Right lobe of liver (tissue), 4 donors: ENCODE measurements around the gene MT4.

ENCODE experiments used
- POLR2A ChIP-seq: fragments of 450-650 bp; IDR thresholded peaks from one replicate; pipeline ENCODE4 v1.6.1; 2017; ENCODE audit warnings: antibody characterized with exemption, mild to moderate bottlenecking
- TF ChIP-seq, protein P1 (sequence below), 4 donors: fragments of 200-600 bp in 3 of 4; fragments of 450-650 bp in 1 of 4; IDR thresholded peaks; one replicate each; pipeline versions ENCODE4 v1.5.1 to v1.8.0; 2016 to 2022; ENCODE audit warnings: antibody characterized with exemption in 4 of 4, mild to moderate bottlenecking in 2 of 4
- donor health status: DM: no; HTN: no; CAD: no.
- donor health status: DM: no; HTN: no; CAD: no.
- donor health status: DM: no; HTN: yes; CAD: no.

DNA sequence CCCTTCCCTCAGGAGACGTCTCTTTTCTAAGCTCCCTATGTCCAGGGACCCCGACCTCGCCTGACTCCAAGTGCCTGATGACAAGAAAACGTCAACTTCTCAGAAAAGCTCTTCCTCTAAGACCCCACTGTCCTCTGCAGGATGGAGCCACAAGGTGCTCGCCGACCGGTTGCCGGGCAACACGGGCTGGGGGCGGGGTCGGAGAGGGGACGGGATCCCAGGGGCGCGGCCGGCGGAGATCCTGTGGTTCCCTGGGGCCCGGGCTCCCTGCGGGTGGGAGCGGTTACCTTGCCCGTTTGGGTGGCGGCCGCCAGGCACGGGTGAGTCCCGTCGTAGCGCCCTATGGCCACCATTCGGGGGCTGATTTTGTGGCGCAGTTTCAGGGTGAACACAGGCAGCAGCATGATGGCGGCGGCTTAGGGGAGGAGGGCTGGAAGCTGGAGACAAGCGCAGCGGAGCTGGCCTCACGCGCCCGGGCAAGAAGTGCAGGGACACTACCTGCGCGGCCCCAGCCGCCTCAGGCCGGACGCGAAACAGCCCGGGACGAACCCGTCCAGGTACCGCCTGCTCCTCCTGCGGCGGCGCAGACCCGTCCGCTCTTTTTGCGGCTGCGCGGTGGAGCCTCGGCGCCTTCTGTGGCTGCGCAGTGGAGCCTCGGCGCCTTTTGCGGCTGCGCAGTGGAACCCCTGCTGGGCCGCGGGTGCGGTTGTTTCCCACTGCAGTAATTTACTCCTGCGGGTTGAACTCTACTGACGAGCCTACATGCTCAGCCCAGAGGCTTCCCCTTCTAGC is 45.2 kb upstream of the MT4 start, which contains the start of gene BBS2:
- TF ChIP-seq, protein P1, sequence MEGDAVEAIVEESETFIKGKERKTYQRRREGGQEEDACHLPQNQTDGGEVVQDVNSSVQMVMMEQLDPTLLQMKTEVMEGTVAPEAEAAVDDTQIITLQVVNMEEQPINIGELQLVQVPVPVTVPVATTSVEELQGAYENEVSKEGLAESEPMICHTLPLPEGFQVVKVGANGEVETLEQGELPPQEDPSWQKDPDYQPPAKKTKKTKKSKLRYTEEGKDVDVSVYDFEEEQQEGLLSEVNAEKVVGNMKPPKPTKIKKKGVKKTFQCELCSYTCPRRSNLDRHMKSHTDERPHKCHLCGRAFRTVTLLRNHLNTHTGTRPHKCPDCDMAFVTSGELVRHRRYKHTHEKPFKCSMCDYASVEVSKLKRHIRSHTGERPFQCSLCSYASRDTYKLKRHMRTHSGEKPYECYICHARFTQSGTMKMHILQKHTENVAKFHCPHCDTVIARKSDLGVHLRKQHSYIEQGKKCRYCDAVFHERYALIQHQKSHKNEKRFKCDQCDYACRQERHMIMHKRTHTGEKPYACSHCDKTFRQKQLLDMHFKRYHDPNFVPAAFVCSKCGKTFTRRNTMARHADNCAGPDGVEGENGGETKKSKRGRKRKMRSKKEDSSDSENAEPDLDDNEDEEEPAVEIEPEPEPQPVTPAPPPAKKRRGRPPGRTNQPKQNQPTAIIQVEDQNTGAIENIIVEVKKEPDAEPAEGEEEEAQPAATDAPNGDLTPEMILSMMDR (IDR thresholded peaks at IDR 0.05) = peak in 1 of 4 donors; percentile 22
- peak; percentile 84 for TF ChIP-seq POLR2A
